Caco-2 (cell line): ENCODE results near the gene PRR35. TPM values are rescaled to one million over a fixed set of nuclear protein-coding genes. Genes with fewer than 3 reads are reported as not detected.

Experiments used
- BruUV-seq: library from RNA; stranded (reverse); fragments of 400-500 nt; replicated peaks from 2 replicates; lab custom pipeline; 2021; lab: Mats Ljungman, UMichigan
- CTCF ChIA-PET: fragments of 300-600 bp; sonication (Branson Sonifier 250); formaldehyde crosslinking; loops from one replicate; lab custom pipeline; 2022; ENCODE audit warnings: antibody characterized with exemption; lab: Charles Lee
- POLR2A ChIA-PET: fragments of 300-600 bp; sonication (Branson Sonifier 250); formaldehyde crosslinking; loops from one replicate; lab custom pipeline; 2022; ENCODE audit warnings: antibody characterized with exemption; lab: Charles Lee
- DNase-seq, 2 experiments: peaks; one replicate each; pipeline versions ENCODE4 v3.0.0 to v3.0.0-alpha.2; 2020 to 2022
- H3K27me3 ChIP-seq: replicated peaks from 2 replicates; pipeline ENCODE4 v1.6.0; 2011; ENCODE audit warnings: low read length; ENCODE audit not compliant: control insufficient read depth, insufficient read depth
- H3K36me3 ChIP-seq: 2 replicates; pipeline ENCODE4 v1.5.1; 2011; ENCODE audit warnings: low read length; ENCODE audit not compliant: control insufficient read depth, insufficient read depth
- H3K4me1 ChIP-seq: fragments of 250-450 bp; sonication (Bioruptor Pico); 2 replicates; pipeline ENCODE4 v1.5.1; 2020; ENCODE audit warnings: mild to moderate bottlenecking
- H3K4me3 ChIP-seq: 2 replicates; pipeline ENCODE4 v1.5.1; 2011; ENCODE audit warnings: low read depth, mild to moderate bottlenecking, control low read depth, low read length
- H3K9me3 ChIP-seq: fragments of 250-450 bp; sonication (Bioruptor Pico); 2 replicates; pipeline ENCODE4 v1.5.1; 2020; ENCODE audit warnings: mild to moderate bottlenecking, moderate library complexity
- H3K27ac Mint-ChIP-seq: one replicate; pipeline ENCODE4 v1.8.0; 2022; ENCODE audit warnings: mixed read lengths; ENCODE audit not compliant: unreplicated experiment
- H3K27me3 Mint-ChIP-seq: one replicate; pipeline ENCODE4 v1.8.0; 2022; ENCODE audit warnings: mixed read lengths; ENCODE audit not compliant: insufficient read depth, unreplicated experiment
- H3K36me3 Mint-ChIP-seq: one replicate; pipeline ENCODE4 v1.8.0; 2022; ENCODE audit warnings: mild to moderate bottlenecking, mixed read lengths; ENCODE audit not compliant: insufficient read depth, unreplicated experiment
- H3K4me1 Mint-ChIP-seq: one replicate; pipeline ENCODE4 v1.8.0; 2022; ENCODE audit warnings: low read depth, mixed read lengths; ENCODE audit not compliant: unreplicated experiment
- H3K4me3 Mint-ChIP-seq: one replicate; pipeline ENCODE4 v1.8.0; 2022; ENCODE audit warnings: mild to moderate bottlenecking, moderate library complexity, mixed read lengths; ENCODE audit not compliant: unreplicated experiment
- H3K9me3 Mint-ChIP-seq: one replicate; pipeline ENCODE4 v1.8.0; 2022; ENCODE audit warnings: mixed read lengths; ENCODE audit not compliant: unreplicated experiment
- CTCF ChIP-seq, 2 experiments: fragments of 200-600 bp in 1 of 2; IDR thresholded peaks; 1 replicate in 1 of 2; 2 replicates in 1 of 2; pipeline versions ENCODE4 v1.5.1 to v1.8.0; 2011 to 2022; ENCODE audit warnings: antibody characterized with exemption in 1 of 2, control low read depth in 1 of 2, inconsistent platforms in 1 of 2, low read depth in 1 of 2, low read length in 1 of 2, mild to moderate bottlenecking in 1 of 2, moderate library complexity in 1 of 2; ENCODE audit not compliant: insufficient read depth in 1 of 2, severe bottlenecking in 1 of 2, unreplicated experiment in 1 of 2
- intact Hi-C: fragments of 100-400 bp; cut with micrococcal nuclease; formaldehyde crosslinking; loops from one replicate; pipeline ENCODE4 v1.10.0; 2022; ENCODE audit not compliant: unreplicated experiment
- total RNA-seq: library from RNA; stranded (reverse); gene quantifications from 2 replicates; pipeline ENCODE4 v1.2.3, GENCODE V29; 2022

PRR35 gene
- total RNA-seq, 1 experiment from 2014 or later, result not detected

- H3K4me3 ChIP-seq, result no peak overlapping the region
- ChIA-PET POLR2A (interaction anchor here (1.8 kb wide), 1 partner anchor 100 kb away, joined by 4 read pairs; the partner anchor contains the start of gene METTL26), CTCF (no interaction called here)
- Mint-ChIP-seq H3K27me3 (no peaks in the 10 kb centered on the region), H3K9me3 (no peaks in the 10 kb centered on the region), H3K4me3 (no peak overlapping the region), H3K4me1 (no peaks in the 10 kb centered on the region), H3K36me3 (peaks cover 34% of the 10 kb centered on the region), H3K27ac (peak overlapping the region; percentile 69)
- H3K36me3 ChIP-seq, result peaks cover 2% of the 10 kb centered on the region; the same call in 1 of the 2 replicates
- DNase-seq, result no peak
- H3K27me3 ChIP-seq, result no peaks in the 10 kb centered on the region
- BruUV-seq, result no TSS peak
- H3K9me3 ChIP-seq, result no peaks in the 10 kb centered on the region
- no peak for TF ChIP-seq CTCF (IDR thresholded peaks at IDR 0.05; ENCODE audit: insufficient read depth in 1 of 2, low read depth in 1 of 2, low read length in 1 of 2, severe bottlenecking in 1 of 2, unreplicated experiment in 1 of 2)
- intact Hi-C loops, result no loop called here
- peaks cover 28% of the 10 kb centered on the region for H3K4me1 ChIP-seq
Measured at GRCh38 chr16:535446-536405, 24.5 kb upstream of the PRR35 start.

GRCh38 chr16:536746-537145 is 23.4 kb upstream of the PRR35 start:
- ChIA-PET POLR2A (no interaction called here), CTCF (no interaction called here)

More at GRCh38 chr16:536746-537145, 23.4 kb upstream of the PRR35 start:
- H3K27ac Mint-ChIP-seq, result no peak overlapping the region
- BruUV-seq, result no TSS peak
- H3K9me3 ChIP-seq, result no peaks in the 10 kb centered on the region
- H3K27me3 ChIP-seq, result no peaks in the 10 kb centered on the region
- DNase-seq, result no peak
- no peaks in the 10 kb centered on the region for H3K4me1 Mint-ChIP-seq
- no peak overlapping the region for H3K4me3 ChIP-seq
- H3K9me3 Mint-ChIP-seq, result no peaks in the 10 kb centered on the region
- no peaks in the 10 kb centered on the region for H3K27me3 Mint-ChIP-seq
- peaks cover 28% of the 10 kb centered on the region for H3K4me1 ChIP-seq
- TF ChIP-seq CTCF (IDR thresholded peaks at IDR 0.05; ENCODE audit: insufficient read depth in 1 of 2, low read depth in 1 of 2, low read length in 1 of 2, severe bottlenecking in 1 of 2, unreplicated experiment in 1 of 2), result no peak
- peaks cover 40% of the 10 kb centered on the region for H3K36me3 Mint-ChIP-seq
- H3K36me3 ChIP-seq, result peaks cover 4% of the 10 kb centered on the region; the same call in 1 of the 2 replicates
- H3K4me3 Mint-ChIP-seq, result no peak overlapping the region
- intact Hi-C loops, result no loop called here
